EL (cell line): ENCODE data around the gene VGLL4.

Experiments
- DNase-seq: peaks from one replicate; pipeline ENCODE4 v3.0.0-alpha.2; 2016

The VGLL4 gene

GRCh38 chr3:11546657-11547302, 96.9 kb downstream of the VGLL4 start:
- DNase-seq: no peak

GRCh38 chr3:11545186-11545851, 98.4 kb downstream of the VGLL4 start:
- DNase-seq: no peak

- peak; percentile 32 for DNase-seq
These were observed 99.1 kb downstream of the VGLL4 start for GRCh38 chr3:11544412-11545181.

- no peak for DNase-seq
These were observed 99.7 kb downstream of the VGLL4 start for GRCh38 chr3:11543948-11544387.

GRCh38 chr3:11543141-11543947, 100.4 kb downstream of the VGLL4 start:
- DNase-seq: no peak

GRCh38 chr3:11542551-11542950, 101.2 kb downstream of the VGLL4 start:
- no peak for DNase-seq

GRCh38 chr3:11541321-11542303, 102.1 kb downstream of the VGLL4 start:
- DNase-seq: no peak

- no peak for DNase-seq
These were observed 104.0 kb downstream of the VGLL4 start for GRCh38 chr3:11539677-11540076.

GRCh38 chr3:11539218-11539617, 104.5 kb downstream of the VGLL4 start:
- no peak for DNase-seq

GRCh38 chr3:11538581-11538980, 105.1 kb downstream of the VGLL4 start:
- no peak for DNase-seq

GRCh38 chr3:11536936-11537612, 106.6 kb downstream of the VGLL4 start:
- DNase-seq: no peak

GRCh38 chr3:11536132-11536935, 107.4 kb downstream of the VGLL4 start:
- no peak for DNase-seq

- DNase-seq: no peak
These were observed 108.3 kb downstream of the VGLL4 start for GRCh38 chr3:11535243-11535960.

GRCh38 chr3:11534793-11535101, 109.0 kb downstream of the VGLL4 start:
- DNase-seq: no peak

- DNase-seq: no peak
These were observed 109.5 kb downstream of the VGLL4 start for GRCh38 chr3:11534011-11534792.

GRCh38 chr3:11532931-11533391, 110.8 kb downstream of the VGLL4 start:
- no peak for DNase-seq

GRCh38 chr3:11530153-11530721, 113.5 kb downstream of the VGLL4 start:
- DNase-seq: peak; percentile 93

- DNase-seq: peak; percentile 36
These were observed 114.4 kb downstream of the VGLL4 start for GRCh38 chr3:11529281-11529680.
